Stomach (tissue), 9 donors: Measurements from ENCODE around the gene HOMER1. TPM values are rescaled to one million over a fixed set of nuclear protein-coding genes. Genes with fewer than 3 reads are reported as not detected.

Experiments
- DNase-seq, 2 donors: peaks; one replicate each; pipeline versions ENCODE4 v3.0.0 to v3.0.0-alpha.2; 2013 to 2019
- H3K27ac ChIP-seq, 5 donors: fragments of 200-600 bp in 4 of 5; sonication (generic) in 4 of 5; one replicate each; pipeline ENCODE4 v1.5.1; 2013 to 2019; ENCODE audit warnings: mild to moderate bottlenecking in 1 of 5, moderate library complexity in 1 of 5
- H3K27me3 ChIP-seq, 3 donors: fragments of 200-600 bp; sonication (generic); one replicate each; pipeline ENCODE4 v1.5.1; 2017 to 2019; ENCODE audit warnings: mixed run types in 1 of 3
- H3K36me3 ChIP-seq, 4 donors: fragments of 200-600 bp; sonication (generic); 1 replicate in 3 of 4; 2 replicates in 1 of 4; pipeline ENCODE4 v1.5.1; 2016 to 2019
- H3K4me1 ChIP-seq, 4 donors: fragments of 200-600 bp; sonication (generic); one replicate each; pipeline ENCODE4 v1.5.1; 2016 to 2019
- H3K4me3 ChIP-seq, 4 donors: fragments of 200-600 bp; sonication (generic) in 3 of 4; one replicate each; pipeline ENCODE4 v1.5.1; 2016 to 2019; ENCODE audit warnings: mild to moderate bottlenecking in 1 of 4
- H3K9me3 ChIP-seq, 4 donors: fragments of 200-600 bp; sonication (generic); one replicate each; pipeline ENCODE4 v1.5.1; 2016 to 2019
- CTCF ChIP-seq, 7 experiments: fragments of 450-650 bp in 4 of 7; fragments of 200-600 bp in 3 of 7; sonication (generic) in 3 of 7; IDR thresholded peaks; one replicate each; pipeline ENCODE4 v1.5.1; 2016 to 2019; ENCODE audit warnings: antibody characterized with exemption in 7 of 7, control low read depth in 2 of 7, mild to moderate bottlenecking in 1 of 7
- EP300 ChIP-seq: sonication (generic); formaldehyde crosslinking; IDR thresholded peaks from one replicate; pipeline ENCODE4 v1.6.1; 2017; ENCODE audit warnings: antibody characterized with exemption
- POLR2A ChIP-seq, 4 donors: fragments of 450-650 bp; IDR thresholded peaks; one replicate each; pipeline ENCODE4 v1.6.1; 2016; ENCODE audit warnings: antibody characterized with exemption in 4 of 4, control low read depth in 2 of 4, mild to moderate bottlenecking in 1 of 4, moderate library complexity in 1 of 4
- POLR2AphosphoS5 ChIP-seq, 3 donors: sonication (generic); formaldehyde crosslinking; IDR thresholded peaks; one replicate each; pipeline ENCODE4 v1.6.1; 2016; ENCODE audit warnings: antibody characterized with exemption in 3 of 3
- WGBS, 5 donors: extraction: QIAGEN DNeasy Blood & Tissue Kit in 3 of 5; methylation state at CpG; one replicate each; pipeline versions ENCODE4 v1.1.5 to v1.1.7; 2013 to 2018; 5-methylcytosine and 5-hydroxymethylcytosine counted together
- intact Hi-C: fragments of 100-400 bp; cut with DNase I; formaldehyde crosslinking; loops from one replicate; pipeline ENCODE4 v1.15.1; 2023; ENCODE audit warnings: low total_unique reads
- polyA plus RNA-seq, 3 donors: library from polyadenylated mRNA; stranded (reverse); fragments of 200-250 nt; gene quantifications; one replicate each; pipeline ENCODE4 v1.2.3, GENCODE V29; 2013
- total RNA-seq, 5 donors: library from RNA; depleted of rRNA; stranded (reverse); fragments of >200 nt; gene quantifications; one replicate each; pipeline versions ENCODE4 v1.1.0 to v1.2.3, GENCODE V29; 2014 to 2016
- donor health status: healthy with polysubstance abuse.
- donor health status: Bipolar disorder and iron deficiency.
- donor health status: healthy.

Gene HOMER1
- total and polyA plus RNA-seq, 8 donors = 0.85 to 21.6 (median 3.7) TPM

GRCh38 chr5:79436224-79436623 lies 77.7 kb downstream of the HOMER1 start:
- H3K9me3 ChIP-seq = no peaks in the 10 kb centered on the region
- H3K36me3 ChIP-seq = no peaks in the 10 kb centered on the region
- WGBS, 5 donors = 96 to 98% (median 97%) methylated on average over 3 of the region's 3 CpGs
- H3K27me3 ChIP-seq = no peaks in the 10 kb centered on the region
- intact Hi-C loops = no loop called here
- no peak for DNase-seq
- TF ChIP-seq CTCF (IDR thresholded peaks at IDR 0.05) = no peak
- no peaks in the 10 kb centered on the region for H3K4me1 ChIP-seq
- H3K27ac ChIP-seq = no peak overlapping the region
- H3K4me3 ChIP-seq = no peak overlapping the region

GRCh38 chr5:79430196-79430595 lies 83.7 kb downstream of the HOMER1 start:
- intact Hi-C loops = no loop called here
- no peak for TF ChIP-seq CTCF (IDR thresholded peaks at IDR 0.05)
- TF ChIP-seq EP300 = no peak
- no peak for TF ChIP-seq POLR2A (IDR thresholded peaks at IDR 0.05)
- TF ChIP-seq POLR2AphosphoS5 (IDR thresholded peaks at IDR 0.05) = no peak
- Histone ChIP-seq H3K36me3 (no peaks in the 10 kb centered on the region), H3K4me3 (no peak overlapping the region), H3K27ac (no peak overlapping the region), H3K27me3 (no peaks in the 10 kb centered on the region), H3K4me1 (no peaks in the 10 kb centered on the region), H3K9me3 (no peaks in the 10 kb centered on the region)
- no peak for DNase-seq

DNA sequence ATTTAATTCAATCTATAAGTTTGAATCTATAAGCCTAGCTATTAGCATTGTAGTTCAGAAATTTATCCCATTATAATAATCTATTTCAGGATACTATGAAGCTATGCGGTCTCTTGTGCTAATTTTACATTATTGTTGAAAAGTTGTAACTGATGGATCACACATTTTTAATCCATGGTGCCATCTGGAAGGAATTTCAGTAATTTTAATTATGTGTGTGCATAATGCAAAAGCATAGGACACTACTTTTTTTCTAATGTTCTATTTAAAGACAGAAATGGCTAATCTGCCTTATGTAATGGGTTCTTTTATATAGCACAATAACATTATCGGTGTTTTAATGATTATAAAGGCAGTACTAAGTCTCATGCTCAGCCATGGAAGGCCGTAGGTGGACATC lies 90.6 kb downstream of the HOMER1 start:
- WGBS, 5 donors = 57 to 78% (median 62%) methylated on average over 3 of the region's 3 CpGs
- intact Hi-C loops = no loop called here
- no peak for DNase-seq

DNA sequence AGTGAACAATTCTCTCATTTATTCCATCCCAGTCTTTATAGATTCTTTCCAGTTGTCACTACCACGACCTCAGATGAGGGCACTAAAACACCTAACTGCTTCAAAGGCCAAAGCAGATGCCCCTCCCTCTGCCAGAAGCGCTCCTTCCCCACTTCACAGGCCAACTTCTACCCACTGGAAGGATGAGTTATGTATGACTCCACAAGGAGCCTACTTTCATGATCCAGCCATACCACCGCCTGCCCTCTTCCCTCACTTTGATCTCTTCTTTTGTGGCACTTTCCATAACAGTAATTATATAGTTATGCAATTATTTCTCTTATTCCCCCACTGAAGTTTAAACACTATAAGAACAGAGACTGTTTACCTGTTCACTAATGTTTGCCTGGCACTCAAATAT lies 93.7 kb downstream of the HOMER1 start:
- intact Hi-C loops = no loop called here
- H3K4me3 ChIP-seq = no peak overlapping the region
- H3K27ac ChIP-seq = no peak overlapping the region
- DNase-seq = no peak
- H3K27me3 ChIP-seq = no peaks in the 10 kb centered on the region
- no peak for TF ChIP-seq POLR2A (IDR thresholded peaks at IDR 0.05)
- no peak for TF ChIP-seq EP300
- no peak for TF ChIP-seq POLR2AphosphoS5 (IDR thresholded peaks at IDR 0.05)
- no peak for TF ChIP-seq CTCF (IDR thresholded peaks at IDR 0.05)
- peaks cover 0 to 11% (median 0%) of the 10 kb centered on the region in 4 donors for H3K4me1 ChIP-seq
- H3K9me3 ChIP-seq = no peaks in the 10 kb centered on the region
- H3K36me3 ChIP-seq = no peaks in the 10 kb centered on the region
- WGBS, 5 donors = 81 to 85% (median 84%) methylated on average over 3 of the region's 3 CpGs

More for the DNA sequence above, 90.6 kb downstream of the HOMER1 start:
- Histone ChIP-seq H3K27me3 (no peaks in the 10 kb centered on the region), H3K4me3 (no peak overlapping the region), H3K36me3 (no peaks in the 10 kb centered on the region), H3K27ac (no peak overlapping the region), H3K9me3 (no peaks in the 10 kb centered on the region), H3K4me1 (peaks cover 0 to 11% (median 0%) of the 10 kb centered on the region in 4 donors)
- TF ChIP-seq POLR2A (IDR thresholded peaks at IDR 0.05) (no peak), CTCF (IDR thresholded peaks at IDR 0.05) (no peak), EP300 (no peak), POLR2AphosphoS5 (IDR thresholded peaks at IDR 0.05) (no peak)
